Endothelial cell of umbilical vein (primary cell): ENCODE results near the gene FNBP1. TPM values are rescaled to one million over a fixed set of nuclear protein-coding genes. Genes with fewer than 3 reads are reported as not detected.

Experiments
- Bru-seq: library from RNA; stranded (reverse); fragments of 400-500 nt; gene quantifications from one replicate; lab custom pipeline; 2021; lab: Mats Ljungman, UMichigan
- BruChase-seq, 2 experiments: library from RNA; stranded (reverse); fragments of 400-500 nt; gene quantifications; one replicate each; lab custom pipeline; 2021; lab: Mats Ljungman, UMichigan
- BruUV-seq: library from RNA; stranded (reverse); fragments of 400-500 nt; replicated peaks from 2 replicates; lab custom pipeline; 2021; lab: Mats Ljungman, UMichigan
- CTCF ChIA-PET: fragments of 300-600, 350-600 bp; sonication (Branson Sonifier 250); formaldehyde crosslinking; loops from one replicate; lab custom pipeline; 2021; ENCODE audit warnings: antibody characterized with exemption, inconsistent platforms; lab: Charles Lee
- POLR2A ChIA-PET: fragments of 300-600, 350-600 bp; sonication (Branson Sonifier 250); formaldehyde crosslinking; loops from one replicate; lab custom pipeline; 2021; ENCODE audit warnings: antibody characterized with exemption, inconsistent platforms; lab: Charles Lee
- DNase-seq: peaks from one replicate; pipeline ENCODE4 v3.0.0-alpha.2; 2011; ENCODE audit warnings: low read depth, low spot score
- FAIRE-seq: peaks from 2 replicates; lab custom pipeline; 2011; peaks lifted over from hg19 to GRCh38; lab: Jason Lieb, UNC
- H2AFZ ChIP-seq: 2 replicates; pipeline ENCODE4 v1.6.0; 2012; ENCODE audit warnings: low read depth, low read length, control low read depth, inconsistent platforms
- H3K27ac ChIP-seq: 2 replicates; pipeline ENCODE4 v1.5.1; 2011; ENCODE audit warnings: low read depth, mild to moderate bottlenecking, control low read depth, low read length, moderate library complexity; ENCODE audit not compliant: insufficient read depth
- H3K27me3 ChIP-seq, 2 experiments: 2 replicates each; pipeline versions ENCODE4 v1.6.0 to v1.6.1; 2011; ENCODE audit warnings: low read length in 2 of 2, mixed read lengths in 1 of 2; ENCODE audit not compliant: control insufficient read depth in 2 of 2, insufficient read depth in 2 of 2
- H3K36me3 ChIP-seq, 2 experiments: 2 replicates in 1 of 2; 3 replicates in 1 of 2; pipeline ENCODE4 v1.5.1; 2011; ENCODE audit warnings: low read length in 2 of 2, mild to moderate bottlenecking in 1 of 2, moderate library complexity in 1 of 2; ENCODE audit not compliant: control insufficient read depth in 2 of 2, insufficient read depth in 2 of 2; ENCODE audit errors: extremely low read depth in 1 of 2
- H3K4me1 ChIP-seq: 3 replicates; pipeline ENCODE4 v1.5.1; 2011; ENCODE audit warnings: mild to moderate bottlenecking, low read length; ENCODE audit not compliant: control insufficient read depth, insufficient read depth; ENCODE audit errors: extremely low read depth
- H3K4me2 ChIP-seq: 2 replicates; pipeline ENCODE4 v1.6.1; 2011; ENCODE audit warnings: low read length, control low read depth, mixed read lengths; ENCODE audit not compliant: insufficient read depth
- H3K4me3 ChIP-seq, 3 experiments: fragments of 200-600 bp in 1 of 3; sonication (generic), shearing (Covaris generic) in 1 of 3; replicated peaks in 1 of 3; 2 replicates each; pipeline ENCODE4 v1.5.1; 2011 to 2016; ENCODE audit warnings: control low read depth in 3 of 3, low read length in 3 of 3, mild to moderate bottlenecking in 2 of 3, inconsistent platforms in 1 of 3, low read depth in 1 of 3, moderate library complexity in 1 of 3; ENCODE audit not compliant: insufficient read depth in 1 of 3
- H3K79me2 ChIP-seq: 2 replicates; pipeline ENCODE4 v1.6.0; 2012; ENCODE audit warnings: low read length, inconsistent platforms; ENCODE audit not compliant: control insufficient read depth, insufficient read depth
- H3K9ac ChIP-seq: replicated peaks from 2 replicates; pipeline ENCODE3; 2011; ENCODE audit warnings: low read length, control low read depth; ENCODE audit not compliant: insufficient read depth; ENCODE audit errors: extremely low read depth
- H3K9me1 ChIP-seq: replicated peaks from 3 replicates; pipeline ENCODE4 v1.6.0; 2011; ENCODE audit warnings: mild to moderate bottlenecking, low read length; ENCODE audit not compliant: control insufficient read depth, insufficient read depth; ENCODE audit errors: extremely low read depth
- H3K9me3 ChIP-seq: replicated peaks from 2 replicates; pipeline ENCODE4 v1.5.1; 2012; ENCODE audit warnings: low read length, inconsistent platforms; ENCODE audit not compliant: control insufficient read depth, insufficient read depth
- H4K20me1 ChIP-seq: replicated peaks from 2 replicates; pipeline ENCODE3; 2011; ENCODE audit warnings: mild to moderate bottlenecking, low read length; ENCODE audit not compliant: control insufficient read depth, insufficient read depth; ENCODE audit errors: extremely low read depth
- CTCF ChIP-seq, 2 donors: IDR thresholded peaks; 1 replicate in 1 of 2; 2 replicates in 1 of 2; pipeline ENCODE4 v1.5.1; 2011; ENCODE audit warnings: low read length in 2 of 2, mild to moderate bottlenecking in 2 of 2, moderate library complexity in 2 of 2, control low read depth in 1 of 2, inconsistent platforms in 1 of 2, low read depth in 1 of 2; ENCODE audit not compliant: insufficient read depth in 1 of 2; ENCODE audit errors: extremely low read depth in 1 of 2
- EZH2 ChIP-seq: IDR thresholded peaks from 2 replicates; pipeline ENCODE4 v1.6.1; 2012; ENCODE audit warnings: borderline replicate concordance, low read depth, mild to moderate bottlenecking, moderate library complexity, low read length, inconsistent platforms; ENCODE audit not compliant: severe bottlenecking
- FOS ChIP-seq: IDR thresholded peaks from 2 replicates; pipeline ENCODE4 v1.6.1; 2011; ENCODE audit warnings: mild to moderate bottlenecking, low read length, moderate library complexity, borderline replicate concordance; ENCODE audit not compliant: insufficient read depth
- GATA2 ChIP-seq: IDR thresholded peaks from 2 replicates; pipeline ENCODE4 v1.7.0; 2011; ENCODE audit warnings: low read depth, mild to moderate bottlenecking, moderate library complexity, mixed read lengths, low read length; ENCODE audit not compliant: insufficient read length, insufficient read depth
- JUN ChIP-seq: IDR thresholded peaks from 2 replicates; pipeline ENCODE4 v1.6.1; 2011; ENCODE audit warnings: borderline replicate concordance, low read depth; ENCODE audit not compliant: insufficient read length, insufficient read depth
- MAX ChIP-seq: IDR thresholded peaks from 2 replicates; pipeline ENCODE4 v1.6.1; 2011; ENCODE audit not compliant: insufficient read depth, insufficient read length
- MYC ChIP-seq: IDR thresholded peaks from one replicate; pipeline ENCODE4 v1.6.1; 2011; ENCODE audit warnings: mild to moderate bottlenecking, low read depth, low read length
- POLR2A ChIP-seq: IDR thresholded peaks from 2 replicates; pipeline ENCODE4 v1.6.1; 2012; ENCODE audit warnings: low read depth, mild to moderate bottlenecking, control low read depth, low read length
- POLR2AphosphoS5 ChIP-seq: IDR thresholded peaks from 2 replicates; pipeline ENCODE4 v1.6.1; 2012; ENCODE audit warnings: low read depth, mild to moderate bottlenecking, control low read depth, low read length, moderate library complexity; ENCODE audit not compliant: insufficient read depth
- dilution Hi-C: fragments of 300-500 bp; cut with MboI; formaldehyde crosslinking; loops from one replicate; pipeline ENCODE4 v1.15.0; 2019; ENCODE audit warnings: low sequenced_read_pairs; ENCODE audit not compliant: extremely low pct_ligation_motif_present
- intact Hi-C: fragments of 100-400 bp; cut with micrococcal nuclease; formaldehyde crosslinking; loops from one replicate; pipeline ENCODE4 v1.10.0; 2022
- long read RNA-seq: library from polyadenylated mRNA; stranded (forward); transcript quantifications from one replicate; pipeline ENCODE4 v2.0.0, GENCODE V29; 2021
- polyA minus RNA-seq, 3 experiments: library from RNA; depleted of rRNA, polyadenylated mRNA; stranded (reverse); fragments of >200 nt; gene quantifications; 1 replicate in 1 of 3; 2 replicates in 2 of 3; pipeline ENCODE4 v1.2.3, GENCODE V29; 2011
- polyA plus RNA-seq, 4 experiments: library from polyadenylated mRNA; depleted of rRNA in 3 of 4; stranded (reverse) in 3 of 4; unstranded in 1 of 4; fragments of >200 nt; gene quantifications; 2 replicates each; pipeline versions ENCODE4 v1.2.1 to v1.2.3, GENCODE V29; 2011 to 2012; ENCODE audit warnings: missing spikeins in 1 of 4
- total RNA-seq: library from RNA; stranded (reverse); gene quantifications from 2 replicates; pipeline ENCODE4 v1.2.3, GENCODE V29; 2021

FNBP1 gene
- 36.2 and 43.9 TPM in 2 replicates for total RNA-seq
- 7.7 and 10.9 TPM in 2 replicates for polyA plus RNA-seq
- 12.9 and 13.1 TPM in 2 replicates for polyA plus RNA-seq (2011; cell fraction: cytosol; rRNA removed)
- polyA plus RNA-seq (2011; cell fraction: nucleus; rRNA removed), result 17.9 and 18.7 TPM in 2 replicates
- 14.3 and 20.1 TPM in 2 replicates for polyA plus RNA-seq (2012)
- 17.1 and 19.3 TPM in 2 replicates for polyA minus RNA-seq
- 16.2 TPM for polyA minus RNA-seq (2011; cell fraction: cytosol; rRNA and poly(A)+ RNA removed)
- polyA minus RNA-seq (2011; cell fraction: nucleus; rRNA and poly(A)+ RNA removed), result 28.4 and 34.7 TPM in 2 replicates
- Bru-seq, nascent RNA, result percentile 70 among the genes with signal in this experiment
- percentile 74 among the genes with signal in this experiment for BruChase-seq, experiment 1, labeled RNA remaining after a 6-hour chase
- percentile 65 among the genes with signal in this experiment for BruChase-seq, experiment 2, labeled RNA remaining after a 2-hour chase
- long read RNA-seq, partial matches to known transcripts, result 6 of 24 reads
- long read RNA-seq, other reads (novel, unspliced or antisense), result 18 of 24 reads

- Histone ChIP-seq H3K9ac (peak within 1 kb of the TSS; percentile 75), H3K9me3 (no peaks in the 10 kb centered on the region), H4K20me1 (peaks cover 3% of the 10 kb centered on the region), H3K4me3 (peak within 1 kb of the TSS; percentile 68 to 92 (median 81)), H3K27me3 (no peaks in the 10 kb centered on the region), H3K4me1 (peaks cover 30% of the 10 kb centered on the region), H2AFZ (peak within 1 kb of the TSS; percentile 49), H3K9me1 (no peaks in the 10 kb centered on the region), H3K27ac (peak within 1 kb of the TSS; percentile 14), H3K36me3 (no peaks in the 10 kb centered on the region), H3K4me2 (peak within 1 kb of the TSS; percentile 84), H3K79me2 (peaks cover 13% of the 10 kb centered on the region)
- intact Hi-C loops, result loop anchor here (1.0 to 5.0 kb wide), 5 partner anchors 32 to 208 kb away; partner anchors contain the start of genes C9orf78 and USP20
- BruUV-seq, result no TSS peak
- dilution Hi-C loops, result no loop called here
- peak; percentile 67 for TF ChIP-seq POLR2AphosphoS5
- TF ChIP-seq EZH2, result no peak
- ChIA-PET POLR2A (interaction anchor here (0.9 to 1.6 kb wide), 4 partner anchors 10 to 208 kb away, joined by 3 to 5 read pairs (median 4); partner anchors contain the start of gene GPR107), CTCF (interaction anchor here (0.8 to 1.7 kb wide), 8 partner anchors 10 to 158 kb away, joined by 3 to 5 read pairs (median 4); partner anchors contain the start of gene GPR107)
- DNase-seq (peak; percentile 80), FAIRE-seq (no peak)
These were observed at the start of gene FNBP1 for GRCh38 chr9:130042885-130043653. Gene FNBP1, minus strand, starts transcription at chr9:130043189. Its CDS starts 214 bp downstream, at chr9:130042975.

GRCh38 chr9:130090915-130091314 lies 47.9 kb upstream of the FNBP1 start:
- H3K9ac ChIP-seq, result no peak overlapping the region
- no peaks in the 10 kb centered on the region for H3K4me1 ChIP-seq
- dilution Hi-C loops (no loop called here), intact Hi-C loops (no loop called here)
- H2AFZ ChIP-seq, result no peak overlapping the region
- TF ChIP-seq MYC, result no peak
- no peak for TF ChIP-seq FOS
- TF ChIP-seq JUN, result no peak
- no peak for TF ChIP-seq MAX
- TF ChIP-seq GATA2, result no peak
- TF ChIP-seq CTCF (IDR thresholded peaks at IDR 0.05; ENCODE audit: extremely low read depth in 1 of 2, insufficient read depth in 1 of 2, low read depth in 1 of 2, low read length in 2 of 2), result no peak
- TF ChIP-seq POLR2A, result no peak
- TF ChIP-seq EZH2, result no peak
- H4K20me1 ChIP-seq, result no peaks in the 10 kb centered on the region
- peaks cover 11 to 17% of the 10 kb centered on the region in 2 experiments for H3K36me3 ChIP-seq
- H3K27ac ChIP-seq, result no peak overlapping the region
- H3K4me3 ChIP-seq, result no peak overlapping the region
- H3K9me1 ChIP-seq, result no peaks in the 10 kb centered on the region
- ChIA-PET POLR2A (no interaction called here), CTCF (interaction anchor here (1.7 kb wide), 1 partner anchor 8 kb away, joined by 4 read pairs; no protein-coding TSS in a partner anchor)
- no TSS peak for BruUV-seq
- H3K4me2 ChIP-seq, result no peak overlapping the region
- no peaks in the 10 kb centered on the region for H3K27me3 ChIP-seq
- no peaks in the 10 kb centered on the region for H3K79me2 ChIP-seq
- no peak for FAIRE-seq
- H3K9me3 ChIP-seq, result no peaks in the 10 kb centered on the region
- DNase-seq, result no peak
